ENCODE results near the gene FSIP2. TPM values are rescaled to one million over a fixed set of nuclear protein-coding genes. Genes with fewer than 3 reads are reported as not detected.
"Not testable (repeated sequence)": the region's sequence is repeated elsewhere in the genome, so short reads cannot be mapped to it uniquely, and the experiment has no call there.

FSIP2 gene
- total RNA-seq, 1 donor from 2014 or later: 0.35 TPM

DNA sequence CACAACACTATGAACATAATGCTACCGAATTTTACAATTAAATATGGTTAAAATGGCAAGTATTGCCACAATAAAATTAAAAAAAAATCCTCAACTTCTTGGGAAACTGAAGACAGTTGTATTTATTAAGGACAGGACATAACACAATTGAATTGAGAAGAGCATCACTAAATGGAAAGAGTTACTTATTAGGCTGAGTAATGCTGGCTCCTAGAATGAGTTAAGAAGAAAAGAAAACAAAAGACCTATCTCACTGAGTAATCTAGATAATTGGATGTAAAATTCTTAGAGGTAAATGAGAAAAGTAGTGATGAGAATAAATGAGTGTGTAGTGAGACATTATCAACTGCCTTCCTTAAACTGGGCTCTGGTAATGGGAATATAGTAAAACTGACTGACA, 121.7 kb downstream of the FSIP2 start:
- no peak for TF ChIP-seq CTCF (conservative IDR thresholded peaks at IDR 0.05; ENCODE audit: low read depth, low read length)
- no peak for DNase-seq (ENCODE audit: low read depth)
- no peak overlapping the region for H3K4me3 ChIP-seq (ENCODE audit: low read depth, low read length)

DNA sequence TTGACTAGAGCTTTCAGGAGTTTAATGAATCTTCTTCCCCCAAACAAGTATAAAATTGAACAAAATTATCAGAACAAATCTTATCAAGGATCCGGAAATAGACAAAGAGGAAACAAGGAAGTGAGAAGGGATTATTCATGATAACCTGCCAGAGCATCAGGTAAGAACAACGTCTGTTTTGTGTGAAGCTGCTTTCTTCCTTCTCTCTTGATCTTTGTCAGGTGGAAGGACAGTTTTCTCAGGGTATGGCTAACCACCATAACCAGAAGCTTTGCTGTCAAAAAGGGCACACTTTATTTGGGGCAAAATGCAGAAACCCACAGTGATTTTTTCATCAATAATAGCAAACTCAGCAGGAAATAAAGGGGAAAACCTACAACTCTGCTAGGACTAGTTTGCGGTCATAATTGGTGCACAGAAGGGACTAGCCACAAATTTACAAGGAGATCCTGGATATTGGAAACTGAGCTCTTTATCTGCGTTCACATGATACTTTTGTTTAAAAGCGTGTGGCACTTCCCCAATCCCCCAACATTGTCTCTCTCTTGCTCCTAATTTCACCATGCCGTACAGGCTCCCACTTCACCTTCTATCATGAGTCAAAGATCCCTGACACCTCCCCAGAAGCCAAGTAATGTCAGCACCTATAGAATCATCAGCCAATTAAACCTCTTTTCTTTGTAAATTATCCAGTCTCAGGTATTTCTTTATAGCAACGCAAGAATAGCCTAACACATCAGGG, 124.2 kb downstream of the FSIP2 start:
- TF ChIP-seq CTCF (conservative IDR thresholded peaks at IDR 0.05; ENCODE audit: low read depth, low read length): no peak
- H3K4me3 ChIP-seq (ENCODE audit: low read depth, low read length): no peak overlapping the region
- DNase-seq (ENCODE audit: low read depth): no peak

DNA sequence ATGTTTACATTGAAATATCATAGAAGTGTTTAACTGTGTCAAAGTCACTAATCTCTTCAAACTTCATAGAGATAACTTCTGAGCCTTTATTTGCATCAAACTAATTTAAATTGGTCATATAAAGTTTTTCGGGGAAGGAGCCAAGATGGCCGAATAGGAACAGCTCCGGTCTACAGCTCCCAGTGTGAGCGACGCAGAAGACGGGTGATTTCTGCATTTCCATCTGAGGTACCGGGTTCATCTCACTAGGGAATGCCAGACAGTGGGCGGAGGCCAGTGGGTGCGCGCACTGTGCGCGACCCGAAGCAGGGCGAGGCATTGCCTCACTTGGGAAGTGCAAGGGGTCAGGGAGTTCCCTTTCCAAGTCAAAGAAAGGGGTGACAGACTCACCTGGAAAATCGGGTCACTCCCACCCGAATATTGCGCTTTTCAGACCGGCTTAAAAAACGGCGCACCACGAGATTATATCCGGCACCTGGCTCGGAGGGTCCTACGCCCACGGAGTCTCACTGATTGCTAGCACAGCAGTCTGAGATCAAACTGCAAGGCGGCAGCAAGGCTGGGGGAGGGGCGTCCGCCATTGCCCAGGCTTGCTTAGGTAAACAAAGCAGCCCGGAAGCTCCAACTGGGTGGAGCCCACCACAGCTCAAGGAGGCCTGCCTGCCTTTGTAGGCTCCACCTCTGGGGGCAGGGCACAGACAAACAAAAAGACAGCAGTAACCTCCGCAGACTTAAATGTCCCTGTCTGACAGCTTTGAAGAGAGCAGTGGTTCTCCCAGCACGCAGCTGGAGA, 126.1 kb downstream of the FSIP2 start:
- not testable (repeated sequence) for DNase-seq (ENCODE audit: low read depth); H3K4me3 ChIP-seq (ENCODE audit: low read depth, low read length)

DNA sequence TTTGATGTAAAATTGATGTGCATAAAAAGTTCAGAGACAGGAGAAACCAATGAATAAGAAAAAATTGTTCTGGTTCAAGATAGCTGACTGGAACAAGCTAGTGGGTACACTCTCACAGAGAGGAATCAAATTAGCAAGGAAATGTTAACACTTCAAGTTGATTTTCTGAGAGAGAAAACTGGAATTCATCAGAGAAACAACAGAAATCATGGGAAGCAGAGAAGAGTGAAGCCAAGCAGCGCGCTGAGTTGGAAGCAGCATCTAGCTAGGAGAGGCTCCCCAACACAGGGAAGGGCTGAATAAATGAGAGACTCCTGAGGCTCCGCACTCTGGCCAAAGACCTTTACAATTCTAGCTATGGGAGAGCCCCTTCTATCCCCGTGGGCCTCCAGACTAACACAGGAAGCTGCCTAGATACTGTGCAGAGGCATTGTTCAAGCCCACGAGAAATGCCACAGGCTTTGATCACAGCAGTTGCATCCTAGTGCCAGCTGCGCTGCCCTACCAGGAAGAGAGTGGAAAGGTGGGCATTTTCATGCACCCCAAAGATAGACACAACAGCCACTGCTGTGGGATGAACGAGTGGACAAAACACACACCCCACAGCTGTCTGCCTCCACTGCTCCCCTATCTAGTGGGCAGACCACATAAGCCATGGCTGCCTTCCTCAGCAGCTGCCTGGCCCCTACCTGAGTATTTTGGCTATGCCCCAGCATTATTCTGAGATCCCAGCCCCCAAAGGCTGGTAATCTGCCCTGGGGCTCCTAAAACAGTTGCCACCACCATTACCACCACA, 136.7 kb downstream of the FSIP2 start:
- no peak for TF ChIP-seq CTCF (conservative IDR thresholded peaks at IDR 0.05; ENCODE audit: low read depth, low read length)
- H3K4me3 ChIP-seq (ENCODE audit: low read depth, low read length): no peak overlapping the region
- DNase-seq (ENCODE audit: low read depth): no peak

GRCh38 chr2:185876234-185876633, 137.6 kb downstream of the FSIP2 start:
- DNase-seq (ENCODE audit: low read depth): no peak
- H3K4me3 ChIP-seq (ENCODE audit: low read depth, low read length): no peak overlapping the region
- no peak for TF ChIP-seq CTCF (conservative IDR thresholded peaks at IDR 0.05; ENCODE audit: low read depth, low read length)

DNA sequence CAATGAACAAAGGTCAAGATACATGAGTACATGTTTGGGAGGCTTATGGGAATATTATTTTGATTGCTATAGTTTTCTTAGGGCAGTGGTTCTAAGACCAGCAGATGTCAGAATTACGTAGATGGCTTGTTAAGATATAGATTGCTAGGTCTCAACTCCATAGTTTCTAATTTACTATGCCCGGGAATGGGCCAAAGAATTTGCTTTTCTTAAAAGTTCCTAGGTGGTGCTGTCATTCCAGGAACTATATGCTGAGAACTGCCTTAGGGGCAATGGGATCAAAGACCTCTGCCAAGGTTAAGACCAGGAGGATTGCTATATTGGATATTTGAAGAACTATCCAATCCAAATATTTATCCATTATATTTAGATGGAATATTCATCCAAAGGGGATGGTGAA, 141.8 kb downstream of the FSIP2 start:
- no peak for DNase-seq (ENCODE audit: low read depth)
- no peak for TF ChIP-seq CTCF (conservative IDR thresholded peaks at IDR 0.05; ENCODE audit: low read depth, low read length)
- H3K4me3 ChIP-seq (ENCODE audit: low read depth, low read length): no peak overlapping the region

All from epithelial cell of proximal tubule (primary cell).